Activated naive CD4-positive, alpha-beta T cell treated with anti-CD3 and anti-CD28 coated beads, Interleukin-2, amount 50 U/mL, for 72 hours (primary cell): Measurements from ENCODE around the gene SCAI. TPM values are rescaled to one million over a fixed set of nuclear protein-coding genes. Genes with fewer than 3 reads are reported as not detected.
"Not testable (repeated sequence)": the region's sequence is repeated elsewhere in the genome, so short reads cannot be mapped to it uniquely, and the experiment has no call there.

Experiments
- ATAC-seq, 2 donors: fragments of 150-1000 bp; cut with Tn5 transposase; 2 replicates each; pipeline ENCODE4 v1.10.0; 2021; ENCODE audit warnings: mild to moderate bottlenecking in 2 of 2, moderate library complexity in 2 of 2
- DNase-seq, 2 donors: peaks; one replicate each; pipeline ENCODE4 v3.0.0; 2021 to 2022; ENCODE audit warnings: low spot score in 2 of 2
- H3K27ac Mint-ChIP-seq, 2 donors: one replicate each; pipeline ENCODE4 v1.8.0; 2022; ENCODE audit warnings: mild to moderate bottlenecking in 2 of 2, mixed read lengths in 2 of 2
- H3K36me3 Mint-ChIP-seq, 2 donors: one replicate each; pipeline ENCODE4 v1.8.0; 2022; ENCODE audit warnings: mixed read lengths in 2 of 2
- H3K9me3 Mint-ChIP-seq, 2 donors: one replicate each; pipeline ENCODE4 v1.8.0; 2022; ENCODE audit warnings: mixed read lengths in 2 of 2
- total RNA-seq, 2 donors: library from RNA; stranded (reverse); gene quantifications; one replicate each; pipeline ENCODE4 v1.2.3, GENCODE V29; 2022

Gene SCAI
- 10 to 100 TPM; 17.9 to 18.0 TPM for total RNA-seq

GRCh38 chr9:125143377-125144090, at the start of gene SCAI:
TSS of gene SCAI (minus strand) at chr9:125143528. CDS start at chr9:125143437, 91 bp downstream.
- peak; percentile 100 for ATAC-seq
- H3K27ac Mint-ChIP-seq = peak within 1 kb of the TSS; percentile 91 to 98
- H3K9me3 Mint-ChIP-seq = no peaks in the 10 kb centered on the region

GRCh38 chr9:125190361-125190801, 47.1 kb upstream of the SCAI start:
- H3K36me3 Mint-ChIP-seq = peaks cover 0 to 9% of the 10 kb centered on the region in 2 donors
- peak; percentile 5 to 21 for ATAC-seq
- H3K27ac Mint-ChIP-seq = peak overlapping the region; percentile 97
- H3K9me3 Mint-ChIP-seq = no peaks in the 10 kb centered on the region
- DNase-seq = peak in 1 of 2 donors; percentile 22

More at GRCh38 chr9:125143377-125144090, at the start of gene SCAI:
- peaks cover 6 to 7% of the 10 kb centered on the region in 2 donors for H3K36me3 Mint-ChIP-seq
- peak; percentile 96 to 99 for DNase-seq

- no peaks in the 10 kb centered on the region for H3K9me3 Mint-ChIP-seq
- peaks cover 0 to 9% of the 10 kb centered on the region in 2 donors for H3K36me3 Mint-ChIP-seq
- DNase-seq = peak; percentile 91 to 96
- peak; percentile 93 to 97 for ATAC-seq
- H3K27ac Mint-ChIP-seq = peak within 1 kb of the TSS; percentile 97
Observed at GRCh38 chr9:125189361-125190289, 46.3 kb upstream of the SCAI start, which contains the start of gene PPP6C. TSS of gene PPP6C (minus strand) at chr9:125189803. CDS start at chr9:125189718, 85 bp downstream.

GRCh38 chr9:125189011-125189360, 45.7 kb upstream of the SCAI start:
- peaks cover 0 to 9% of the 10 kb centered on the region in 2 donors for H3K36me3 Mint-ChIP-seq
- H3K9me3 Mint-ChIP-seq = no peaks in the 10 kb centered on the region
- peak in 1 of 2 donors; percentile 42 for DNase-seq
- peak; percentile 0 to 22 for ATAC-seq
- peak overlapping the region; percentile 79 to 97 for H3K27ac Mint-ChIP-seq

- DNase-seq (no peak), ATAC-seq (no peak)
- peaks cover 0 to 5% of the 10 kb centered on the region in 2 donors for H3K9me3 Mint-ChIP-seq
- H3K27ac Mint-ChIP-seq = no peak overlapping the region
- peaks cover 0 to 20% of the 10 kb centered on the region in 2 donors for H3K36me3 Mint-ChIP-seq
Observed at GRCh38 chr9:125183561-125183960, 40.2 kb upstream of the SCAI start.

- H3K27ac Mint-ChIP-seq = no peak overlapping the region
- H3K36me3 Mint-ChIP-seq = peaks cover 0 to 20% of the 10 kb centered on the region in 2 donors
- DNase-seq = no peak
- peaks cover 0 to 5% of the 10 kb centered on the region in 2 donors for H3K9me3 Mint-ChIP-seq
- ATAC-seq = no peak
Observed at GRCh38 chr9:125183054-125183453, 39.7 kb upstream of the SCAI start.

- DNase-seq, H3K9me3 Mint-ChIP-seq, ATAC-seq: not testable (repeated sequence)
- Mint-ChIP-seq H3K36me3 (peaks cover 0 to 20% of the 10 kb centered on the region in 2 donors), H3K27ac (peak overlapping the region in 1 of 2 donors; percentile 49)
Observed at GRCh38 chr9:125181756-125182155, 38.4 kb upstream of the SCAI start.

GRCh38 chr9:125180876-125181275, 37.5 kb upstream of the SCAI start:
- DNase-seq (no peak), ATAC-seq (no peak)
- Mint-ChIP-seq H3K27ac (no peak overlapping the region), H3K36me3 (peaks cover 0 to 20% of the 10 kb centered on the region in 2 donors), H3K9me3 (peaks cover 0 to 5% of the 10 kb centered on the region in 2 donors)

- not testable (repeated sequence) for H3K9me3 Mint-ChIP-seq, H3K27ac Mint-ChIP-seq, ATAC-seq, DNase-seq
- peaks cover 0 to 20% of the 10 kb centered on the region in 2 donors for H3K36me3 Mint-ChIP-seq
Observed at GRCh38 chr9:125179776-125180175, 36.4 kb upstream of the SCAI start.

- Mint-ChIP-seq H3K36me3 (peaks cover 0 to 14% of the 10 kb centered on the region in 2 donors), H3K9me3 (peaks cover 0 to 5% of the 10 kb centered on the region in 2 donors), H3K27ac (no peak overlapping the region)
- ATAC-seq (no peak), DNase-seq (no peak)
Observed at GRCh38 chr9:125177888-125178287, 34.6 kb upstream of the SCAI start.

GRCh38 chr9:125176636-125177035, 33.3 kb upstream of the SCAI start:
- Mint-ChIP-seq H3K9me3 (no peaks in the 10 kb centered on the region), H3K27ac (peak overlapping the region in 1 of 2 donors; percentile 8), H3K36me3 (peaks cover 0 to 4% of the 10 kb centered on the region in 2 donors)
- no peak for ATAC-seq
- no peak for DNase-seq

GRCh38 chr9:125172031-125172755, 28.9 kb upstream of the SCAI start:
- H3K27ac Mint-ChIP-seq = no peak overlapping the region

GRCh38 chr9:125169895-125170294, 26.6 kb upstream of the SCAI start:
- peak in 1 of 2 donors; percentile 69 for ATAC-seq
- DNase-seq = no peak
- peaks cover 5 to 9% of the 10 kb centered on the region in 2 donors for H3K36me3 Mint-ChIP-seq
- H3K9me3 Mint-ChIP-seq = no peaks in the 10 kb centered on the region
- no peak overlapping the region for H3K27ac Mint-ChIP-seq

More at GRCh38 chr9:125172031-125172755, 28.9 kb upstream of the SCAI start:
- H3K9me3 Mint-ChIP-seq = no peaks in the 10 kb centered on the region
- no peak for ATAC-seq
- H3K36me3 Mint-ChIP-seq = peaks cover 5 to 9% of the 10 kb centered on the region in 2 donors
- DNase-seq = no peak

GRCh38 chr9:125166762-125167161, 23.4 kb upstream of the SCAI start:
- DNase-seq (no peak), ATAC-seq (no peak)
- no peak overlapping the region for H3K27ac Mint-ChIP-seq
- peaks cover 5 to 9% of the 10 kb centered on the region in 2 donors for H3K36me3 Mint-ChIP-seq
- no peaks in the 10 kb centered on the region for H3K9me3 Mint-ChIP-seq

GRCh38 chr9:125162891-125163290, 19.6 kb upstream of the SCAI start:
- ATAC-seq = not testable (repeated sequence)

GRCh38 chr9:125161284-125161918, 18.1 kb upstream of the SCAI start:
- no peak overlapping the region for H3K27ac Mint-ChIP-seq
- ATAC-seq = no peak

More at GRCh38 chr9:125162891-125163290, 19.6 kb upstream of the SCAI start:
- DNase-seq, H3K9me3 Mint-ChIP-seq, H3K36me3 Mint-ChIP-seq, H3K27ac Mint-ChIP-seq: not testable (repeated sequence)

More at GRCh38 chr9:125161284-125161918, 18.1 kb upstream of the SCAI start:
- DNase-seq = no peak
- no peaks in the 10 kb centered on the region for H3K9me3 Mint-ChIP-seq
- H3K36me3 Mint-ChIP-seq = no peaks in the 10 kb centered on the region
